Activated CD8-positive, alpha-beta T cell treated with anti-CD3 and anti-CD28 coated beads for 36 hours (primary cell): ENCODE measurements around the gene SDCCAG8. TPM values are rescaled to one million over a fixed set of nuclear protein-coding genes. Genes with fewer than 3 reads are reported as not detected.
A peak's percentile ranks its signal among the peaks of the same experiment; 100 is the strongest.

Source experiments
- ATAC-seq: fragments of 200-7000 bp; cut with Tn5 transposase; one replicate; pipeline ENCODE4 v1.10.0; 2021; ENCODE audit warnings: mild to moderate bottlenecking, moderate library complexity
- CTCF ChIA-PET: fragments of 350-600 bp; sonication (Branson Sonifier 250); formaldehyde crosslinking; loops from one replicate; lab custom pipeline; 2021; ENCODE audit warnings: antibody characterized with exemption; lab: Charles Lee
- POLR2A ChIA-PET: fragments of 350-600 bp; sonication (Branson Sonifier 250); formaldehyde crosslinking; loops from one replicate; lab custom pipeline; 2021; ENCODE audit warnings: antibody characterized with exemption; lab: Charles Lee
- DNase-seq: peaks from one replicate; pipeline ENCODE4 v3.0.0-alpha.2; 2020
- H3K27ac Mint-ChIP-seq: one replicate; pipeline ENCODE4 v1.8.0; 2021; ENCODE audit warnings: mild to moderate bottlenecking, mixed read lengths
- H3K27me3 Mint-ChIP-seq: one replicate; pipeline ENCODE4 v1.8.0; 2021; ENCODE audit warnings: mixed read lengths
- H3K36me3 Mint-ChIP-seq: one replicate; pipeline ENCODE4 v1.8.0; 2021; ENCODE audit warnings: low read depth, mixed read lengths
- H3K4me1 Mint-ChIP-seq: one replicate; pipeline ENCODE4 v1.8.0; 2021; ENCODE audit warnings: low read depth, mixed read lengths
- H3K4me3 Mint-ChIP-seq: one replicate; pipeline ENCODE4 v1.8.0; 2021; ENCODE audit warnings: mild to moderate bottlenecking, moderate library complexity, mixed read lengths
- H3K9me3 Mint-ChIP-seq: one replicate; pipeline ENCODE4 v1.8.0; 2021; ENCODE audit warnings: mixed read lengths
- intact Hi-C: fragments of 100-400 bp; cut with micrococcal nuclease; formaldehyde crosslinking; loops from one replicate; pipeline ENCODE4 v1.10.0; 2022
- total RNA-seq, 2 experiments: library from RNA; stranded (reverse); gene quantifications; one replicate each; pipeline ENCODE4 v1.2.3, GENCODE V29; 2021
- TF ChIP-seq, protein P1 (sequence below): fragments of 200-600 bp; IDR thresholded peaks from one replicate; pipeline ENCODE4 v1.8.0; 2022; ENCODE audit warnings: antibody characterized with exemption, mild to moderate bottlenecking

Gene SDCCAG8
- total RNA-seq, 2 experiments from 2014 or later: 22.4 to 22.6 TPM

GRCh38 chr1:243414152-243414494 lies 158.3 kb downstream of the SDCCAG8 start:
- ATAC-seq (no peak), DNase-seq (no peak)
- TF ChIP-seq, protein P1, sequence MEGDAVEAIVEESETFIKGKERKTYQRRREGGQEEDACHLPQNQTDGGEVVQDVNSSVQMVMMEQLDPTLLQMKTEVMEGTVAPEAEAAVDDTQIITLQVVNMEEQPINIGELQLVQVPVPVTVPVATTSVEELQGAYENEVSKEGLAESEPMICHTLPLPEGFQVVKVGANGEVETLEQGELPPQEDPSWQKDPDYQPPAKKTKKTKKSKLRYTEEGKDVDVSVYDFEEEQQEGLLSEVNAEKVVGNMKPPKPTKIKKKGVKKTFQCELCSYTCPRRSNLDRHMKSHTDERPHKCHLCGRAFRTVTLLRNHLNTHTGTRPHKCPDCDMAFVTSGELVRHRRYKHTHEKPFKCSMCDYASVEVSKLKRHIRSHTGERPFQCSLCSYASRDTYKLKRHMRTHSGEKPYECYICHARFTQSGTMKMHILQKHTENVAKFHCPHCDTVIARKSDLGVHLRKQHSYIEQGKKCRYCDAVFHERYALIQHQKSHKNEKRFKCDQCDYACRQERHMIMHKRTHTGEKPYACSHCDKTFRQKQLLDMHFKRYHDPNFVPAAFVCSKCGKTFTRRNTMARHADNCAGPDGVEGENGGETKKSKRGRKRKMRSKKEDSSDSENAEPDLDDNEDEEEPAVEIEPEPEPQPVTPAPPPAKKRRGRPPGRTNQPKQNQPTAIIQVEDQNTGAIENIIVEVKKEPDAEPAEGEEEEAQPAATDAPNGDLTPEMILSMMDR: no peak
- Mint-ChIP-seq H3K4me1 (peaks cover 20% of the 10 kb centered on the region), H3K27ac (no peak overlapping the region), H3K27me3 (no peaks in the 10 kb centered on the region), H3K9me3 (no peaks in the 10 kb centered on the region), H3K36me3 (peaks cover 13% of the 10 kb centered on the region), H3K4me3 (no peak overlapping the region)
- intact Hi-C loops: no loop called here
- CTCF ChIA-PET: no interaction called here
- POLR2A ChIA-PET: no interaction called here

GRCh38 chr1:243415663-243416408 lies 160.0 kb downstream of the SDCCAG8 start:
- intact Hi-C loops: no loop called here
- POLR2A ChIA-PET: no interaction called here
- no peak for DNase-seq
- Mint-ChIP-seq H3K27ac (peak overlapping the region; percentile 14), H3K4me3 (no peak overlapping the region), H3K27me3 (no peaks in the 10 kb centered on the region), H3K36me3 (peaks cover 13% of the 10 kb centered on the region), H3K9me3 (no peaks in the 10 kb centered on the region), H3K4me1 (peaks cover 29% of the 10 kb centered on the region)
- peak; percentile 15 for ATAC-seq
- TF ChIP-seq, protein P1: no peak
- CTCF ChIA-PET: interaction anchor here (0.9 kb wide), 1 partner anchor 72 kb away, joined by 4 read pairs; no protein-coding TSS in a partner anchor

GRCh38 chr1:243416495-243416894 lies 160.7 kb downstream of the SDCCAG8 start:
- intact Hi-C loops: no loop called here
- Mint-ChIP-seq H3K9me3 (no peaks in the 10 kb centered on the region), H3K4me1 (peaks cover 34% of the 10 kb centered on the region), H3K27ac (no peak overlapping the region), H3K4me3 (no peak overlapping the region), H3K36me3 (peaks cover 13% of the 10 kb centered on the region), H3K27me3 (no peaks in the 10 kb centered on the region)
- ChIA-PET CTCF (interaction anchor here (0.9 kb wide), 1 partner anchor 73 kb away, joined by 4 read pairs; no protein-coding TSS in a partner anchor), POLR2A (no interaction called here)
- ATAC-seq: peak; percentile 64
- no peak for DNase-seq
- TF ChIP-seq, protein P1: no peak

GRCh38 chr1:243420016-243420945 lies 164.4 kb downstream of the SDCCAG8 start:
- TF ChIP-seq, protein P1: no peak
- Mint-ChIP-seq H3K4me3 (no peak overlapping the region), H3K27ac (no peak overlapping the region), H3K27me3 (no peaks in the 10 kb centered on the region), H3K9me3 (no peaks in the 10 kb centered on the region), H3K4me1 (peaks cover 34% of the 10 kb centered on the region), H3K36me3 (peaks cover 13% of the 10 kb centered on the region)
- POLR2A ChIA-PET: interaction anchor here (1.3 kb wide), 1 partner anchor 15 kb away, joined by 3 read pairs; no protein-coding TSS in a partner anchor
- intact Hi-C loops: no loop called here
- CTCF ChIA-PET: interaction anchor here (1.2 to 1.6 kb wide), 2 partner anchors 10 to 77 kb away, joined by 3 to 8 read pairs; no protein-coding TSS in a partner anchor
- no peak for DNase-seq
- no peak for ATAC-seq
